Pons (tissue), 1 donor: ENCODE measurements around the gene COL6A3.

Experiments used
- DNase-seq: peaks from one replicate; pipeline ENCODE4 v3.0.0-alpha.2; 2016; ENCODE audit warnings: low spot score

COL6A3 gene

DNA sequence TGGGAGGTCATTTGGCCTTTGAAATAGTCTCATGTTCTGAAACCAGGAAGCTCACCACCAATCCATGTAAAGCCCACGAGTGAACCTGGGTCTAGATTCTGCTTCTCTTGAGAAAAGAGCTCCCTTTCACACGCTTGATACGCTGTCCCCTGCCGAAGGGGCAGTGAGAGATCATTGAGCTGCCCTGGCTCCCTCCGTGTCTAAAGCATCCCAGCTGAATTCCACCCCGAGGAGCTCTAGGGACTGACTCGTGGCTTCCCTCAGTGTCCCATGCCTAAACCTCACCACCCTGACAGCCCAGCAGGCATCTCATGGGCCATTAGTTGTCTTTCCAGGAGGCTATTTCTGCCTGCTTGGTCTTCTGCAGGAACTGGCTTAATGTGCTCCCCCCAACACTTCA, 68.6 kb downstream of the COL6A3 start:
- no peak for DNase-seq

DNA sequence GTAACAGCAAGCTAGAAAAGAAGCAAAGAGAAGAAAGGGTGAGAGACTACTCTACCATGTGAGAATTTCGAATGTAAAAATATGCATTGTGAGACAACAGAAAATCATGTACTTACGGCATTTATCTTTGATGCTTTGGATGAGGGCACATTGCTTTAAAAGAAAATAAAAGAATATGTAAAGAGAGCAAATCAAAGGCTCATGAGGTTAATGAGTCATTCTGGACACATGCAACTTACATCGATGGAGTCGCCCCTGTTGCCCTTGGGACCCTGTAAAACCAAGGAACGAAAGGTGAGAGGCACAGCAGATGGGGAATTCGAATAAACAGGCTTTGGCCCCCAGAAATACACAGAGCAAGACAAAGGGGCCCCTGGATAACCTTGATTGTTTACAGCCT, 69.0 kb downstream of the COL6A3 start:
- no peak for DNase-seq

DNA sequence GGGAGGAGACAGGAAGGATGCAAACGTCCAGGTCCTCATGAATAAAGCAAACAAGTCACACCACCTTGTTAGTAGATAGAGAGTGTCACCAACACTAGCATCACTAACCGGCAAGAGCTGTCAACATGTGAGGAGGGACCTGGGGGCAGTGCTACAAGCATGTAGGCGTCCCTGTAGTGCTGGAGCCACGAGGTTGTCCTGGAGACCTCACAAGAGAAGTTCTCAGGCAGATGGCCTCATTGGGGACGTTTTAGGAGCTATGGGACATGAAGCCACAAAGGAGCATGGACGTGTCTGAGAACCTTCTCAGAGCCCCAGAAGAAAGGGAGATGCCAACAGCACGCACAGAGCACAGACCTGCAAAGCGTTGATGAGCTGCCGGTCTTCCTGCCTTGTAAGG, 70.0 kb downstream of the COL6A3 start:
- no peak for DNase-seq

GRCh38 chr2:237341872-237342271, 72.1 kb downstream of the COL6A3 start:
- no peak for DNase-seq

DNA sequence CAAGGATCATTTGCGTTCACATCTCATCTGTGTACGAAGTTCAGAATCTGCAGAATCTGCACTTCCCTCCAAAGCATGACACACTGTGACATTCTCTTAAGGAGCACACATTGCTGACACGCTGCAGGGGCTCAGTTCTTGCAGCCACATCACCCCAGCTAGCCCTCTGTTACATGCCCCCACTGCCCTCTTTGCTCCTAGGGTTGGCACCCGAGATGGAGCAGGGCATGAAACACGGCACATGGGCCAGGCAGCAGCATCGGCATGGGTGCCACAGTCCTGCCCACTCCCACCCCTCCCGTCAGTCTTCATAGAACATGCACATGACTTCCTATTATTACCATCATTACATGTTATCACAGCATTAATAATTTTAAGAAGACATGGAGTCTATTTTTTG, 76.4 kb downstream of the COL6A3 start:
- DNase-seq, result no peak

- DNase-seq, result no peak
Measured at GRCh38 chr2:237336131-237336530, 77.8 kb downstream of the COL6A3 start.

- no peak for DNase-seq
Measured at GRCh38 chr2:237333748-237334147, 80.2 kb downstream of the COL6A3 start.

GRCh38 chr2:237330541-237330940, 83.4 kb downstream of the COL6A3 start:
- DNase-seq, result no peak

- DNase-seq, result no peak
Measured at GRCh38 chr2:237327175-237327950, 86.6 kb downstream of the COL6A3 start.

DNA sequence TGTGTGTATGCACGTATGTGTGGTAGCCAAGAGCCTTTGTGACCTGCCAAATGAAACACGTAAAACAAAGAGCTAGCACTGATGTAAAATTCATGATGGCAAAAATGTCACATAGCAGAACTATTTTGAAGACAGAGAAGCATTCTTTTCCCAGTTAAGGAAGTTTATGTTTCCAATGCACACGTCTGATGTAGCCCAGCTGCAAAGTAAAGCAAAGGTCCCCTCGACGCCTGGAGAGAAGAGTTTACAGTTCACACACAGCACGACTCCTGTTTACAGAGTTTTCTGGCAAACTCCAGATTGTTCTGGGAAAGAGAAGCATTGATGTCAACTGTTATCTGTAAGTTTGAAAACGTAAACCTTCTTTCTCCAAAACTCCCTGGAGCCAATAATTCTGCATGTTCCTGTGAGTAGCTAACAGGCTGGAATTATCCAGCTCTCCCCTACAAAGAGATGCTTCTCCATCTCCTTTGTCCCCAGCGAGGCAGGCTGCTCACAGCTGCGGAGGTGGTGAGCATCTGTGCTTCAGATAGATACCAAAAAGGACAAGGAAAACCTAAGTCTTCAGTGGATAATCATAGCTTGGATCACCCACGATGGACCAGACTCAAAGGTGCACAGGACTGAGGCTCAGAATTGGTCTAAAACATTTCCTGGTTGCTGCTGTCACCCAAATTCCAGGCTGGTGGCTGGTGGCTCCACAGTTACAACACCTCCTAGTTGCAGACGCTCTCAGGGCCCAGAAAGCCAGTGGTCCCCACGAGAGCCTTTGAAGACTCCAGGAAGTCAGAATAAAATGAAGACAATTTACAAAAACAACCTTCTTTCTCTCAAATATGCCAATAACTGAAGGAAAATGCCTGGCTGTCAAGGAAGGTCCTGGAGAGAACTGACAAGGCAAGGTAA, 87.4 kb downstream of the COL6A3 start:
- no peak for DNase-seq

GRCh38 chr2:237324837-237325236, 89.1 kb downstream of the COL6A3 start:
- no peak for DNase-seq

DNA sequence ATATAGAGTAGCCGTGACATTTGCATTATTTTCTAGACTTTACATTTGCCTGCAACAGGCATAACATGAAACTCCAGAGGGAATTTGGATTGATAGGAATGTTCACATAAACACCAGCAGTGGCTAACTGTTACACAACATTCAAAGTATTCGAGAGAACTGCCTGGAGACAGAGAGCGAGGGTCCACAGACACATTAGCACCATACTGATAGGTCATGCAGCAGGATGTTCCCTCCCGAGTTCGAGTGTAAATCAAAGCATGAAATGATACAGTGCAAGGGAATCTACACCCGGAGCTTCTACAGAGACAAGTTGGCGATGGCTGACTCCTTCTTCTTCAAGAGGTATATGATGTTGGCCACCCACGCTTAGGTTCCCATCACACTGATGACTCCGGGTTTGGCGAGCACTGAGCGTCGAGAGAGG, 89.5 kb downstream of the COL6A3 start:
- no peak for DNase-seq

- DNase-seq, result no peak
Measured at GRCh38 chr2:237323656-237324055, 90.3 kb downstream of the COL6A3 start.

GRCh38 chr2:237322564-237322963, 91.4 kb downstream of the COL6A3 start:
- DNase-seq, result no peak

GRCh38 chr2:237321746-237322145, 92.2 kb downstream of the COL6A3 start:
- no peak for DNase-seq

DNA sequence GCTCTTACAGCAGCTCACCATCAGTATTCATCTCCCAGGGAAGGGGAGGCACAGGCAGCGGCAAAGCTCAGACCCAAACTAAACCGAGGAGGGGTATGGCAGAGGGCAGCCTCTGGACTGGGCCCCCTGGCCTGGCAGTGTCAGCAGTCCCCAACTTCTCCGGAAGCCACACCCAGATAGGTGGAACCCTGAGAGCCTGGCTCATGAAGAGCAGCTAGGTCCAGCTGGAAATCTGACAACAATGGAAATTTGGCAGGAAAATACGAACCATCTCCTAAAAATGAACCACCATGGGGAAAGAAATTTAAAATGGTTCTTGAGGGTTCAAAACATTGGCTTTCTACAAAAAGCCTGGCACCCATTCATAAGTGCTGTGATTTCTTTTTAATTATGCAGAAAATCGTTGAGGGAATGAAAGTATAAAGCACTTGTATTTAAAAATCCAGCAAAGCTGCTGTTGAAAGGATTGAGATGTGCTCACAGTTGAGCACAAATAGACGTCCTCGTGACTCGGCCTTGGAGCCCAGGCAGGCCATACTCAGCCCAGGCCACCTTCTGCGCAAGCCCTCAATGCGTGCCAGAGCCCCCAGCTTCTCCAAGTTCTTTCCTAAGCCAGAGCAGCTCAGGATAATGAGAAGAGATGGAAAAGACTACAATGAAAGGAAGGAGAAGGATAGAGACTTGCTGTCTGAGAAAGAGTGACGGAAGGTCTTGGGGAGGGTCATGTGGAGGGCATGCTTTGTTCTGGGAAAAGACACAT, 93.0 kb downstream of the COL6A3 start:
- DNase-seq, result no peak

DNA sequence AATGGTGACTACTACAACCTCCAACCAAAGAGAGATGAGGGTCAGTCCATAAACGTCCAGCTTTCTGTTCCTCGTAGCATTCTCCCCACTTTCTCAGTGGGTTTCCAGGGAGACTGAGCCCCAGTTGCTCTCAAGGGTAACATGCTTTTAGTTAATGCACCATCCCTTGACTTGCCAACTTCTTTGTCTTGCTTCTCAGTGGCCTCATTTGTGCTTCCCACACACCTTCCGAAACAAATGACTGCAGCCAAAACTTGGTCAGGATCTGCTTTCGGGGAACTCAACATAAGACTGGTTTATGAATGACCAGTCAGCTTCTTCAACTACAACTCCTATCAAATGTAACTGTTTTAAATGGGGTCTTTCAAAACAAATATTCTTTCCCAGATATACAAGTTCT, 94.1 kb downstream of the COL6A3 start:
- no peak for DNase-seq

GRCh38 chr2:237319086-237319820, 94.7 kb downstream of the COL6A3 start:
- no peak for DNase-seq

DNA sequence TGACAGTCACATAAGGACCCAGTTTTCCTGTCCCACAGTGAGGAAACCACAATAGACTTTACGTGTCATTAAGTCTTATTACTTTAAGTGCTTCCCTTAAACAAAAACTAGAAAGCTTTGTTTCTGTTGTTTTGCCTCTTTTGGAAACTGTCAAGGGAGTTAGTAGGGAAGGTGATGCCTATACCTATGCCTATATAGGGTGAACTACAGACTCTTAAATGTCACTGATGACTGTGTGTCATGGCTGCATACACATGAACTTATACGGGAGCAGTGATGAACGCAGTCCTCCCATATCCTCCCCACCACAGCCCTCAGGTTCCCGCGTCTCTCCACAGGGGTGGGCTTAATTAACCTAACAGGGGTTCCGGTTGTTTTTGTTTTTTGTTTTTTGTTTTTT, 97.6 kb downstream of the COL6A3 start:
- DNase-seq, result no peak

DNA sequence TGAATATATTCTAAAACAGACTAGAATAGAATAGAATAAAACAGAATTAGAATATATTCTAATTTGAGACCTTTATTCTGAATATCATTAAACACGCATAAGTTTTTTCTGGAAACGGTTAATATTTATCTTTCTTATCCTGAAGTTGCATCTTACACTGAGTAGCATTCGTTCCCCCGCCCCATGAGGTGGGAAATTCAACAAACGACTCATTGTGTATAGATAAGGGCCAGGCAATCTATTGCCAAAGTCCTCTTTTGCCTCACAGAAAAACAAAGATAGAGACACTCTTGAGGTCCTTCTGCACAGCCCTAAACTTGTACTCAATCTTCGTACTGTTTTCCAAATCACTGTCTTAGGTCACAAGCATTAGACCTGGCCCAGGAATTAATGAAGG, 98.1 kb downstream of the COL6A3 start:
- DNase-seq, result peak; percentile 35

DNA sequence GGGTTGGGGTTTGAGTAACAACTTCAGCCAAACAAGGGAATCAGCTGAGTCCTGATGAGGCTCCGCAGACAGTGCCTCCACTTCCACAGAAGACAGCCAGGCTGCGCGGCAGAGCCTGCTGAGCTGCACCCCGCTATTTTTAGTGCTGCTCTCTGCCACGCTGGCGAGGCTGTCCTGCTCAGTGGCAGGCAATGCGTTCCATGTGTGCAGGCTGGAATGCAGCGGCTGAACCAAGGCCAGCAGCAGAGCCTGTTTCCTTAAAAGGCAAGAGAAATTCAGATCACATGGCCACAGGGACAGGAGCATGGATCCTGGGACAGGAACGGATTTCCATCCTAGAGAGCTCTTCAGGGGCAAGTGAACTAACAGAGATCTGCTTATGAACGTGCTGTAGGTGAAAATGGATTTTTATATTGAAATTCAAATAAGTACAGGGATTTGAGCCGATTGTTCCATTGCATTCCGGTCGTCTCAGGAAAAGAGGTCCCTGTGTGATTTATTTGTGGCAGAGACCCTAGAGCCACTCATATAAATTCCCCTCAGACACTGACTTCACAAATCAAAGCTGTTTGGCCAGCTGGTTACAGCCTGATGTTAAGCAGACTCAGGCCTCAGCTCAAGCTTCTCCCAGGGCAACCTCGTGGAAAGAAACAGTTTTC, 98.7 kb downstream of the COL6A3 start:
- DNase-seq, result peak; percentile 68
